ENCODE measurements around the gene TSC22D3. TPM values are rescaled to one million over a fixed set of nuclear protein-coding genes. Genes with fewer than 3 reads are reported as not detected.
A peak's percentile ranks its signal among the peaks of the same experiment; 100 is the strongest.
"Not testable (repeated sequence)": the region's sequence is repeated elsewhere in the genome, so short reads cannot be mapped to it uniquely, and the experiment has no call there.

Gene TSC22D3
- polyA plus RNA-seq, 3 donors from 2014 or later, result 496 to 775 (median 681) TPM

DNA sequence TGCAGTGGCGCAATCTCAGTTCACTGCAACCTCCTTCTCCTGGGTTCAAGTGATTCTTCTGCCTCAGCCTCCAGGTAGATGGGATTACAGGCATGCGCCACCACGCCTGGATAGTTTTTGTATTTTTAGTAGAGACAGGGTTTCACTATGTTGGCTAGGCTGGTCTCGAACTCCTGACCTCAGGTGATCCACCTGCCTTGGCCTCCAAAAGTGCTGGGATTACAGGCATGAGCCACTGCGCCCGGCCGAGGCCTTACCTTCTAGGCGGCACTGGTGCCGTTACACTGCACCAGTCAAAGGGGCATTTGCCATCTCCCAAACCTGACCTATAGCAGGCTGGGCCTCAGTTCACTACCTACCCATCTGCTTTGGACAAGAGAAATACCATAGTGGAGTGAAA, 90.0 kb downstream of the TSC22D3 start:
- Mint-ChIP-seq H3K4me3 (peak overlapping the region in 1 of 5 donors; percentile 38), H3K27me3 (ENCODE audit: low read depth in 3 of 3) (peaks cover 2 to 11% (median 3%) of the 10 kb centered on the region in 3 donors), H3K27ac (peak overlapping the region in 2 of 6 donors; percentile 38 to 47), H3K4me1 (peaks cover 29 to 36% of the 10 kb centered on the region in 2 donors)
- DNase-seq, H3K36me3 Mint-ChIP-seq, H3K9me3 Mint-ChIP-seq: not testable (repeated sequence)

DNA sequence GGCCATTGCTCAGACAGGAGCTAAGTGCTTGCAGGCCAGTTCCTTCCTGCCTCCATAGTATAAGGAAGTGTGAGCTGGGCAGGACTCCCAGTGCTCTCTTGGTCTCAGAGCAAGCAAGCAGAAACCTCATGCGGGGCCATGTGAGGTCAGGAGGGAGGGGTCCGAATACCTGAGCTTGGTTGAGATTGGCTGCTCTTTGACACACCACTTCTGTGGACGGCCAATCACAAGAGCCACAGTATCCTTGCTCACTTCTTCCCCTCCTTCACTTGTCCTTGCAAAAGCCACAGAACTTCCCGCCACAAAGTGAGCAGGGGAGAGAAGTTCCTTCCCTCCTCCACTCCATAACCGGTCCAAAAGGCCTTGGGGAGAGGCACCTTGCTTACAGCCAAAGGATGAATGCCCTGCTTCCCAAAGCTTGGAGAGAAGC, 90.6 kb downstream of the TSC22D3 start:
- Mint-ChIP-seq H3K4me3 (no peak overlapping the region), H3K9me3 (peaks cover 0 to 2% (median 0%) of the 10 kb centered on the region in 6 donors), H3K27ac (no peak overlapping the region), H3K36me3 (no peaks in the 10 kb centered on the region), H3K27me3 (ENCODE audit: low read depth in 3 of 3) (peaks cover 3 to 13% (median 3%) of the 10 kb centered on the region in 3 donors), H3K4me1 (peaks cover 29 to 39% of the 10 kb centered on the region in 2 donors)
- DNase-seq, result no peak

DNA sequence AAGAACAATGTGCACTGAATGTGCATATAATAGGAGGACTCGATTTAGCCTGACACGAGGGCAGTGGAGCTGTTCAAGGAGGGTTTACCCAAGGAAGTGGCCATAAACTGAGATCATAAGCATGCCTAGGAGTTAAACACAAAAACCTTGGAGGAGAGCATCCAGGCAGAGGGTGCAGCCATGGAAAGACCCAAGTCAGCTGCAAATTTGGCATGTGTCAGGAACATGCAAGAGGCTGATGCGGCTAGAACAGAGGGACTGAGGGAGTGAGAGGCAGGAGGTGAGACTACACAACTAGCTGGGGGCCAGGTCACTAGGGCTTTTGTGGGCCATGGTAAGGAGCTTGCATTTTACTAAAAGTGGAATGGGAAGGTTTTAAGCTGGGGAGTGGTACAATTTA, 91.7 kb downstream of the TSC22D3 start:
- peak overlapping the region in 2 of 6 donors; percentile 15 to 29 for H3K27ac Mint-ChIP-seq
- DNase-seq, result no peak
- H3K4me3 Mint-ChIP-seq, result no peak overlapping the region
- H3K4me1 Mint-ChIP-seq, result peaks cover 32 to 48% of the 10 kb centered on the region in 2 donors
- H3K9me3 Mint-ChIP-seq, result peaks cover 0 to 2% (median 0%) of the 10 kb centered on the region in 6 donors
- H3K36me3 Mint-ChIP-seq, result no peaks in the 10 kb centered on the region
- peaks cover 3 to 13% (median 4%) of the 10 kb centered on the region in 3 donors for H3K27me3 Mint-ChIP-seq (ENCODE audit: low read depth in 3 of 3)

DNA sequence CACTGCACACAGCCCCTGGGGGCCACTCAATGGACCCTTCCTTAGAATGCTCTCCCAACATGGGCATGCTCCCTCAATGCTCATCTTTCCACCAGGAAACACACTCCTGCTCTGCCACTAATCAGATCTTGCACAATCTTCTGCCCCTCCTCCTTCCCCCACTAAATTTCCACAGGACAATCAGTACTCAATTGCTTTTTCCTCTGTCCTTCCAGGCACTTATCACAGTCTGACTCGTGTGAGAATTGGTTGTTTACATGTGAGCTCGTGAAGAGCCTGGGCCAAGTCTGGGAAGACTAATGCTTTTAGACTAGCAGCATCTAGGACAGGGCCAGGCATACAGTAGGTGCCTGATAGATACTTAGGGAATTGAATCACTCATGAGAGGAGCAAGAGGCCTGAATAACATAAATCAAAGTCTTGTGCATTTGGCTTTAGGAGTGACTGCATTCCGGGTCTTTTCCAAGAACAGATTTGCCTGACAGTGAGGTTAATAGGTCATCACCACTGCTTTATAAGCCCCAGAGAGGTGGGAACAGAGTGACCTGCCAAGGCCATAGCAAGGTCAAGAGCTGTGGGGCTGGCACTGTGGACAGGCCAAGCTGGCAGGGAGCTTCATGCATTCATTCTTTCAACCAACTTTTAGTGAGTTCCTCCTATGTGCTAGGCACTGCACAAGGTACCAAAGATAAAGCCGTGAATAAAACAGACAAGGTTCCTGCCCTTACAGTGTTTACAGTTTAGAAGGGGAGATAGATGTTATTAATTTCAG, 92.3 kb downstream of the TSC22D3 start:
- peaks cover 38 to 55% of the 10 kb centered on the region in 2 donors for H3K4me1 Mint-ChIP-seq
- no peak overlapping the region for H3K4me3 Mint-ChIP-seq
- H3K27ac Mint-ChIP-seq, result peak overlapping the region in 3 of 6 donors; percentile 42 to 78 (median 54)
- peaks cover 2 to 15% (median 5%) of the 10 kb centered on the region in 3 donors for H3K27me3 Mint-ChIP-seq (ENCODE audit: low read depth in 3 of 3)
- no peak for DNase-seq
- H3K36me3 Mint-ChIP-seq, result no peaks in the 10 kb centered on the region
- peaks cover 0 to 2% (median 0%) of the 10 kb centered on the region in 6 donors for H3K9me3 Mint-ChIP-seq

DNA sequence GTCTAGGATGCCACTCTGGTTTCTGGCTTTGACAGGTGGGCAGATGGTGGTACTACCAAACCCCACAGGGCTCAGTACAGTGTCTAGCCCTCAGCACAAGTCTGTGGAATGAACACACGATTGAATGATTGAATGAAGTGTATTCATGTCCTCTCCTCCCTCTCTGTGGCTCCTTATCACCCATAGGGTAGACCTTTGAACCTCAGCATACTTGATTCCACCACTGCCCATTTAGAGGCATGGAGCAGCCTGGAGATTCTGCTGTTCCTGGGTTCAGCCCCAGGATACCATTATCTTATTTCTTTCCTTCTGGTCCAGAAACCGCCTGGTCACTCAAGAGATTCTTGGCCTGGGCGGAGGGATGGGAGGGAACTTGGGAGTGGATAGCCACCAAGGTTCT, 93.3 kb downstream of the TSC22D3 start:
- peaks cover 0 to 2% (median 0%) of the 10 kb centered on the region in 6 donors for H3K9me3 Mint-ChIP-seq
- no peak overlapping the region for H3K4me3 Mint-ChIP-seq
- peaks cover 44 to 56% of the 10 kb centered on the region in 2 donors for H3K4me1 Mint-ChIP-seq
- H3K27ac Mint-ChIP-seq, result peak overlapping the region in 2 of 6 donors; percentile 25 to 47
- no peaks in the 10 kb centered on the region for H3K36me3 Mint-ChIP-seq
- DNase-seq, result no peak
- H3K27me3 Mint-ChIP-seq (ENCODE audit: low read depth in 3 of 3), result peaks cover 2 to 14% (median 5%) of the 10 kb centered on the region in 3 donors

DNA sequence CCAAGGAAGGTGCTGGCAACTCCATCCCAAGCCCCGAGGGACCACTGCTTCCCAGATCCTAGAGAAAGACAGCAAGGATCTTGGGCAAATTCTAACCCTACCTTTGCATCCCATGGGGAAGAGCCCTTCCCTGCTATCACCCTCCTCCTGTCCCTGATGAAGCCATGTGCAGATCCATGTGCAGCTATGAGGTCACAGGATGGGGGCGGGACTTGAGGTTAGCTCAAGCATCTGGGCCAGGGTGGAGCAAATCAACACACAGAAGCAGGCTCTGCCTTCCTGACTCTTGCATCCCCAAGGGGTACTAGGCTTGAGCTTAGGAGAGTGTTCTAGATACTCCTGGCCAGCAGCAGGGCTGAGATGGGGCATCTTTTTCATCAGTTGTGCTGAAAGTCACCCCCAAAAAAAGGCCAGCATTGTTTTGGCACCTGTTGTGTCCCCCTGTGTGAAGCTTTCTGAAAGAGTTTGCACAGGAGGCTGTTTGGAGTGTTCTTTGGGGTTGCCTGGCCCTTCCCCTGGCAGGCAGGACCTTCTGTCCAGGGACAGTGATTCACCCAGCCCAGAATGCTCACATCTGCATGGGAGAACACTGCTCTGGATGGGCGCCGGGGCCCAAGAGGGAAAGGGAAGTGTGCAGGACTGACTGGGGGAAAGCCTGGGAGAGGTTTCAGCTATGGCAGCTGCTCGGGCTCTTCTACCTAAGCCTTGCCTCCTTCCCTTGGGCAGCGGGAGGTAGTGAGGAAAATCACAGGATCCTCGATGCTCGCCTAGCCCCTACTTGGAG, 96.4 kb downstream of the TSC22D3 start:
- Mint-ChIP-seq H3K9me3 (peaks cover 0 to 4% (median 0%) of the 10 kb centered on the region in 6 donors), H3K4me3 (no peak overlapping the region), H3K4me1 (peaks cover 55 to 56% of the 10 kb centered on the region in 2 donors), H3K36me3 (no peaks in the 10 kb centered on the region), H3K27me3 (ENCODE audit: low read depth in 3 of 3) (peaks cover 13 to 28% (median 16%) of the 10 kb centered on the region in 3 donors), H3K27ac (peak overlapping the region in 5 of 6 donors; percentile 42 to 84 (median 67))
- peak; percentile 54 to 68 (median 54) for DNase-seq

DNA sequence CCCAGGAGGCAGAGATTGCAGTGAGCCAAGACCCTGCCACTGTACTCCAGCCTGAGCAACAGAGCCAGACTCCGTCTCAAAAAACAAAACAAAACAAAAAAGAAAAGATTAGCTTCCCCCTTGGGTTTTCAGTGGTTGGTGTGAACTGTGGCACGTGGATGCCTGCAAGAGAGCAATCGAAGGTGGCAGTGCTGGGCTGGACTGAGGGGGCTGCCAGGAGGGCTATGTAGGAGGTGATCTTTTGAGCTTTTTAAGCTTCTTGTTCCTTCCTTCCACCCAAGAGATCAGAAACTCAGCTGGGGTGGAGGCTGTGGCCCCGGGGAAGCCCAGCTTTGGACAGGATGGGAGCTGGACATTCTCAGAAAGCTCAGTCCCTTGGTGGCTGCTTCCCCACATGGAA, 97.7 kb downstream of the TSC22D3 start:
- H3K27ac Mint-ChIP-seq, result peak overlapping the region in 4 of 6 donors; percentile 44 to 84 (median 70)
- H3K36me3 Mint-ChIP-seq, result no peaks in the 10 kb centered on the region
- no peak for DNase-seq
- H3K9me3 Mint-ChIP-seq, result peaks cover 0 to 4% (median 0%) of the 10 kb centered on the region in 6 donors
- H3K27me3 Mint-ChIP-seq (ENCODE audit: low read depth in 3 of 3), result peaks cover 25 to 36% (median 27%) of the 10 kb centered on the region in 3 donors
- peak overlapping the region in 1 of 5 donors; percentile 7 for H3K4me3 Mint-ChIP-seq
- peaks cover 58 to 60% of the 10 kb centered on the region in 2 donors for H3K4me1 Mint-ChIP-seq

DNA sequence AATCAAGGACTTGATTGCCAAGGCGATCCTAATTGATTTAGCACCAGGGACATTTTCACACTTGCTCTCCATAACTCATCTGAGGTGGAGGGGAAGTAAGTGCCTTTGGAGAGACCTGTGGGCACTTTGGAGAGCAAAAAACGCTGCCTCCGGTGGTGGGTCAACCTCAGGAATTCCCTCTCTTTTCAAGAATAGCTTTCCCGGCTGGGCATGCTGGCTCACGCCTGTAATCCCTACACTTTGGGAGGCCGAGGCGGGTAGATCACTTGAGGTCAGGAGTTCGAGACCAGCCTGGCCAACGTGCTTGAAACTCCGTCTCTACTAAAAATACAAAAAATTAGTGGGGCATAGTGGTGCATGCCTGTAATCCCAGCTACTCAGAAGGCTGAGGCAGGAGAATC, 98.1 kb downstream of the TSC22D3 start:
- Mint-ChIP-seq H3K4me3 (no peak overlapping the region), H3K4me1 (peaks cover 60 to 64% of the 10 kb centered on the region in 2 donors), H3K27ac (peak overlapping the region in 2 of 6 donors; percentile 57 to 62), H3K36me3 (no peaks in the 10 kb centered on the region), H3K27me3 (ENCODE audit: low read depth in 3 of 3) (peaks cover 26 to 39% (median 31%) of the 10 kb centered on the region in 3 donors), H3K9me3 (peaks cover 0 to 2% (median 0%) of the 10 kb centered on the region in 6 donors)
- DNase-seq, result no peak

DNA sequence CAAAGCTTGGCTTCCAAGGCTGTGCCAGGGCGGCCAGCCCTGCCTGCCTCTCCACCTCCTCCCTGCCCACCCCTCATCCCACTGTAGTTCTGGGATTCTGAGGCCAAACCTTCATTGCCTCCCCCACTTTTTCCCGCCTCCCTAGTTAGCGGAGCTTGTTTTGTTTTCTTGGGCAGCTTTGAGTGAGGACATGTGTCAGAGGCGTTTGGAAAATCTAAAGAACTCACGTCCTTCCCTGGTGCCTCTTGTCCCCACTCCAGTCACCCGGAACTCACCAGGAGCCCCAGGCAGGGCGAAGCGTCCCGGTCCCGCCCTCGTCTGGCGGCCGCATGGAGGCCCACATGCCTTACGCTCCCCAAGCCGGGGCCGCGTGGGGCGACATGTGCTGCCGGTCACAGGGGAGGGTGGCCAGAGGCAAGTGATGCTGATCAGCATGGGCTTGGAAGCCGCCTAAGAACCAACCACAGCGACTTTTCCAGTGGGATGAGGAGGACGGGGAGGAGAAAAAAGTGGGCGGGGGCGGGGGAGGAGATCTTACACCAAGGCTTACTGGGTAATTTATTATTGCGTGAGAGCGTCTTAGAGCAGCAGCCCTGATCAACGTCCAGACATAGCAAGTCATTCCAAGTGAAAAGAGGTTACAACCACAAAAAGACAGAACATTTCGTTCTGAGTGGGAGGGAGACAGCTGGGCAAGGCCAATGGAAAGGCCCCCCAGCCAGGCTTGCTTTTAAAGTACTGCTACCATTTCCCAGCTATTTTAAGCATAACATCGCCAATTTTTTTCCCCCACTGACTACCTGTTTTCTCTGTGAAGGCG, 98.8 kb downstream of the TSC22D3 start:
- H3K9me3 Mint-ChIP-seq, result peaks cover 0 to 2% (median 0%) of the 10 kb centered on the region in 6 donors
- H3K27ac Mint-ChIP-seq, result peak overlapping the region in 5 of 6 donors; percentile 68 to 99 (median 98)
- no peak for DNase-seq
- peaks cover 58 to 62% of the 10 kb centered on the region in 2 donors for H3K4me1 Mint-ChIP-seq
- H3K4me3 Mint-ChIP-seq, result peak overlapping the region in 4 of 5 donors; percentile 28 to 57 (median 41)
- H3K27me3 Mint-ChIP-seq (ENCODE audit: low read depth in 3 of 3), result peaks cover 26 to 37% (median 33%) of the 10 kb centered on the region in 3 donors
- H3K36me3 Mint-ChIP-seq, result no peaks in the 10 kb centered on the region

DNA sequence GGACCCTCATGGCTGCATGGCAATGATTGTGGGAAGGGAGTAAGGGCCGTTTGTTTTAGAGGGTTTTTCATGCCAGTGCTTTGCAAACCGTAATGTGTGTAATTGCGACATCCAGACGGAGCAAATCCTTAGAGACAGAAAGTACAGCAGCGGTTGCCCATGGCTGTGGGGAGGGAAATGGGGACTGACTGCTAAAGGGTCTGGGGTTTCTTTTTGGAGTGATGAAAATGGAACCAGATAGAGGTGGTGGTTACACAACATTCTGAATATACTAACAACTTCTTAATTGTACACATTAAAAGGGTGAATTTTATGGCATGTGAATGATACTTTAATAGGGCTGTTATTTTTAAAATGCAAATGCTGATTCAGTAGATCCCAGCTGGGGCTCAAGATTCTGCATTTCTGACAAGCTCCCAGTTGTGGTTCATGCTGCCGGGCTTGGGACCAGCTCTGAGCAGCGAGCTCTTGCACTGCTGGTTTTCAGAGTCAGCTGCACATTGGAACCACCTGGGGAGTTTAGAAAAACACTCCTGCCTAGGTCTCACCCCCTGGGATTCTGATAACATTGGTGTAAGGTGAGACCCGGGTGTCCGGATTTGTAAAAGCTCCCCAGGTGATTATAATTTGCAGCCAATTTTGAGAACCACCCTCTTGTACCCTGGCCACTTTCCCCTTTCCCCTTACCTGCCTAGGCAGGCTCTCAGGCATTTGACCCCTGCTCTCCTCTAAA, 99.6 kb downstream of the TSC22D3 start:
- Mint-ChIP-seq H3K9me3 (peaks cover 0 to 2% (median 0%) of the 10 kb centered on the region in 6 donors), H3K27ac (peak overlapping the region in 5 of 6 donors; percentile 96 to 99 (median 99)), H3K4me3 (peak overlapping the region in 3 of 5 donors; percentile 43 to 79 (median 59)), H3K27me3 (ENCODE audit: low read depth in 3 of 3) (peaks cover 26 to 37% (median 33%) of the 10 kb centered on the region in 3 donors), H3K4me1 (peaks cover 60 to 62% of the 10 kb centered on the region in 2 donors), H3K36me3 (no peaks in the 10 kb centered on the region)
- no peak for DNase-seq

DNA sequence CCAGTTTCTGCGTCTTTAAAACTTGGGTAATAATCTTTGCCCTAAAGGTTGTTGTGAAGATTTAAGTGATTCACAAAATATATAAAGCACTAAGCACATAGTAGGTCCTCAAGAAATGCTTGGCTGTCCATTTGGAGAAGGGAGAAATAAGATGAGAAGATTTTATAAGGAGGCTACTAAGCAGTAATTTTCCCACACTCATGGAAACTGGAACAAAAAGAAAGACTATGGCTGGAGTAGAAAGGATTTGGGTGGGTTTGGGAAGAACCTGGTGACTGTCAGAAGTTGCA, 100.3 kb downstream of the TSC22D3 start:
- Mint-ChIP-seq H3K27me3 (ENCODE audit: low read depth in 3 of 3) (peaks cover 26 to 35% (median 33%) of the 10 kb centered on the region in 3 donors), H3K4me1 (peaks cover 60% of the 10 kb centered on the region in 2 donors), H3K9me3 (peaks cover 0 to 2% (median 0%) of the 10 kb centered on the region in 6 donors), H3K4me3 (peak overlapping the region in 4 of 5 donors; percentile 70 to 81 (median 78)), H3K36me3 (no peaks in the 10 kb centered on the region), H3K27ac (peak overlapping the region; percentile 96 to 99 (median 98))
- no peak for DNase-seq

DNA sequence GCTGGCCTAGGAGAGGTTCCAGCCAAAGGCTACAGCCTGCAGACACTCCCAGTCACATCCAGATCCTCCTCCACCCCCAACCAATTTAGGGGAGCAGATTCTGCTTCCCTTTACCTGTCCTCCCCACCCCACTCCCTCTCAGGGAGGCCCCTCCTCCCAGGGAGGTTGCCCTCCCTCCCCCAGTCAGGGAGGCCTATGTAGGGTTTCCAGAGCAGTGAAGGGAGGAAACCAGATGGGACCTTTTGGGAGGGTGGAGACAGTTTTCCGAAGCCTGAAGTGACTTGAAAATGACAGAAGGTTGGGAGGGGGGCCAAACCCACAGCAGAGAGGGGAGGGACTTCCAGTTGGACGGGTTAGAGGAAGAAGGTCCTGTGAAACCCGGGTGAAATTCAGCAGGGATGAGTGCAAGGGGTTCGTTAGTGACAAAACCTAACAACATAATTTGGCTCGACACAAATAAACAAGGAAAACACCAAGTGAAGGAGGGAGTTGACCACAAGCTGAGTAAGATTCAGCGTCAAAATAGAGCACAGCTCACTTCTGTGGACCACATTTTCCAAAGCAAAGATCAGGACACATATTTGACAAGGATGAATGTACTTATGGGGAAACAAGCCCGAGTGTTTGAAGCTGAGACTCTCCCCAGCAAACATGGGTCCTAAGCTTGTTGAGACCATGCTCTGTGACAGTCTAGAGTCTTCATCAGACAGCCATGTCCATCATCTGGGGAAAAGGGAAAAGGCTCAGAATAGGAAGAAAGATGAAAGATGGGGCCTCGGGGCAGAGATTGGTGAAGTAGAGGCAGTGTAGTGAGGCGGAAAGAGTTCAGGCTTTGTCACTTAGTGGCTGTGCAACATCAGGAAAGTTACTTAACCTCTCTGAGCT, 100.9 kb downstream of the TSC22D3 start:
- DNase-seq, result peak in 2 of 3 donors; percentile 54 to 65
- Mint-ChIP-seq H3K36me3 (no peaks in the 10 kb centered on the region), H3K9me3 (peaks cover 0 to 2% (median 0%) of the 10 kb centered on the region in 6 donors), H3K27ac (peak overlapping the region; percentile 96 to 99 (median 98)), H3K4me1 (peaks cover 58 to 60% of the 10 kb centered on the region in 2 donors), H3K4me3 (peak overlapping the region; percentile 70 to 81 (median 77)), H3K27me3 (ENCODE audit: low read depth in 3 of 3) (peaks cover 25 to 34% (median 33%) of the 10 kb centered on the region in 3 donors)

Measured in immature natural killer cell (primary cell).